Activated T-cell treated with anti-CD3 and anti-CD28 coated beads for 4 hours (primary cell): ENCODE results near the gene YWHAE.
A peak's percentile ranks its signal among the peaks of the same experiment; 100 is the strongest.
"Not testable (repeated sequence)": the region's sequence is repeated elsewhere in the genome, so short reads cannot be mapped to it uniquely, and the experiment has no call there.

Source experiments
- DNase-seq: peaks from one replicate; pipeline ENCODE4 v3.0.0-alpha.2; 2020

The YWHAE gene

GRCh38 chr17:1399679-1400512 is at the start of gene YWHAE:
Gene YWHAE, minus strand, starts transcription at chr17:1400222. Its CDS starts 112 bp downstream, at chr17:1400110.
- DNase-seq = peak; percentile 96

- DNase-seq = no peak
Observed at GRCh38 chr17:1449412-1449967, 49.5 kb upstream of the YWHAE start.

- DNase-seq = no peak
Observed at GRCh38 chr17:1447052-1447451, 47.0 kb upstream of the YWHAE start.

DNA sequence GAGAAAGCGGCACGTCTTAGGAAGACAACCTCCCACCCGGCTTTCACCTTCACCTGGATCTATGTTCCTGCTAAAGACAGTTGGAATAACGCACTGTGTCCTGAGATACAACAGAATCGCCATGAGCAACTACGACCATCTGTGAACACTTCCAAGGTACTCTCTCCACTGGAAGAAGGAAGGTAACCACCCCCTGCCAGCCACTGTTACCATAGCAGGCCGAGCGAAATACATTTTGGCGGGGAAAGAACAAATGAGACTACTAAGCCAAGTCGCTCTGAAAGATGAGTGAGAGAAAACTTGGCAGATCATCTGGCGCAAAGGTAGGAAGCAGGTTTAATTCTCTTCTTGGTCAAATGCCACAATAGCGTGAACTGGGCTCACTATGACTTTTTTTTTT is 46.2 kb upstream of the YWHAE start:
- no peak for DNase-seq

- not testable (repeated sequence) for DNase-seq
Observed at GRCh38 chr17:1445695-1446094, 45.7 kb upstream of the YWHAE start.

GRCh38 chr17:1442721-1443120 is 42.7 kb upstream of the YWHAE start:
- DNase-seq = not testable (repeated sequence)

DNA sequence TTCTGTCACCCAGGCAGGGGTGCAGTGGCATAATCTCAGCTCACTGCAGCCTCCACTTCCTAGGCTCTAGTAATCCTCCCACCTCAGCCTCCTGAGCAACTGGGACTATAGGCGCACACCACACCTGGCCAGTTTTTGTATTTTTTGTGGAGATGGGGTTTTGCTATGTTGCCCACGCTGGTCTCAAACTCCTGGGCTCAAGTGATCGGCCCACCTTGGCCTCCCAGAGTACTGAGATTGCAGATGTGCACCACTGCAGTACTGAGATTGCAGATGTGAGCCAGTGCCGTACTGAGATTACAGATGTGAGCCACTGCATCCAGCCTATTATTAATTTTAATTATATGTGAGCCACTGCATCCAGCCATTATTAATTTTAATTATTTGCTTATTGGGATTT is 42.2 kb upstream of the YWHAE start:
- DNase-seq = no peak

GRCh38 chr17:1440921-1441320 is 40.9 kb upstream of the YWHAE start:
- no peak for DNase-seq

- DNase-seq = no peak
Observed at GRCh38 chr17:1438593-1439083, 38.6 kb upstream of the YWHAE start.

DNA sequence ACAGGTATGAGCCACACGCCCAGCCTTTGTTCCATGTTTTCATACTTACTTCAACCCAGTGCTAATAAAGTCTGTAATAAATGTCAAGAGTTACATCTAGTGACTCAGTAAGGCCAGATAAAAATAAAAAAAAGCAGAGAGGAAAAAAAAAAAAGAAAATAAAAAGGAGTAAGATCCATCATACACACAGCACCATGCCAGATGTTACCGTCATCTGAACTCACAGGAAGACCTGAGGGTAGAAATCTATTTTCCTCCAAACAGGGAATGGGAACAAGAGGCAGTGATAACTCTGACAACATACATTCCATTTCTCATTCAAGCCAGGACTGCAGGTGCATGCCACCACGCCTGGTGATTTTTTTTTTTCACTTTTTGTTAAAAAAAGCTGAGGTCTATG is 35.3 kb upstream of the YWHAE start:
- no peak for DNase-seq

GRCh38 chr17:1434150-1434549 is 34.1 kb upstream of the YWHAE start:
- no peak for DNase-seq

DNA sequence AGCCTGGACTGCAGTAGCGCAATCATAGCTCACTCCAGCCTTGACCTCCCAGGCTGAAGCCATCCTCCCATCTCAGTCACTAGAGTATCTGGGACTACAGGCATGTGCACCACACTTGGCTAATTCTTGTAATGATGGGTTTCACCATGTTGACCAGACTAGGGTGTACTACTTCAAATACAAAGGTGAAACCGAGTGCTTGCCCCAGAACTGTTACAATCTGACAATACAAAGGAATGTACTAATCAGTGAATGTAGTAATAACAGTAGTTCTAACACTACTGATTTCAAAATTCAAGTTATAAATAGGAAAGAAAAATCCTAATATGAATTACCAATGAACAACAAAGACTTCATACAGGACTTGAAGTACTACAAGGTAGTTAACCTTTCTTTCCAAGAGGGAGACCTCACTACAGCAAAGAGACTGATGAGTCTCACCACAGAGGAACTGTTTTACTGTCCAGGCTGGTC is 31.6 kb upstream of the YWHAE start:
- DNase-seq = no peak

- no peak for DNase-seq
Observed at GRCh38 chr17:1423456-1424135, 23.6 kb upstream of the YWHAE start.

- no peak for DNase-seq
Observed at GRCh38 chr17:1422885-1423284, 22.9 kb upstream of the YWHAE start.

- DNase-seq = no peak
Observed at GRCh38 chr17:1421470-1421869, 21.4 kb upstream of the YWHAE start.

GRCh38 chr17:1420981-1421380 is 21.0 kb upstream of the YWHAE start:
- DNase-seq = no peak

GRCh38 chr17:1420163-1420562 is 20.1 kb upstream of the YWHAE start:
- no peak for DNase-seq

DNA sequence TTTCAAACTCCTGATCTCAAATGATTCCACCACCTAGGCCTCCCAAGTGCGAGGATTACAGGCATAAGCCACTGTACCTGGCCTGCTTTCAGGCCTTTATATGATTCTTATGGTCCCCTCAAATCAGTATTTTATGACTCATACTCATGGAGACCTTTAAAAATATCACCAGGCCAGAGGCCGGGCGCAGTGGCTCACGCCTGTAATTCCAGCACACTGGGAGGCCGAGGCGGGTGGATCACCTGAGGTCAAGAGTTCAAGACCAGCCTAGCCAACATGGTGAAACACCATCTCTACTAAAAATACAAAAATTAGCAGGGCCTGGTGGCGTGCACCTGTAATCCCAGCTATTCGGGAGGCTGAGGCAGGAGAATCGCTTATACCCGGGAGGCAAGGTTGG is 18.5 kb upstream of the YWHAE start:
- not testable (repeated sequence) for DNase-seq

- no peak for DNase-seq
Observed at GRCh38 chr17:1416414-1416813, 16.4 kb upstream of the YWHAE start.

GRCh38 chr17:1414634-1415033 is 14.6 kb upstream of the YWHAE start:
- DNase-seq = no peak

DNA sequence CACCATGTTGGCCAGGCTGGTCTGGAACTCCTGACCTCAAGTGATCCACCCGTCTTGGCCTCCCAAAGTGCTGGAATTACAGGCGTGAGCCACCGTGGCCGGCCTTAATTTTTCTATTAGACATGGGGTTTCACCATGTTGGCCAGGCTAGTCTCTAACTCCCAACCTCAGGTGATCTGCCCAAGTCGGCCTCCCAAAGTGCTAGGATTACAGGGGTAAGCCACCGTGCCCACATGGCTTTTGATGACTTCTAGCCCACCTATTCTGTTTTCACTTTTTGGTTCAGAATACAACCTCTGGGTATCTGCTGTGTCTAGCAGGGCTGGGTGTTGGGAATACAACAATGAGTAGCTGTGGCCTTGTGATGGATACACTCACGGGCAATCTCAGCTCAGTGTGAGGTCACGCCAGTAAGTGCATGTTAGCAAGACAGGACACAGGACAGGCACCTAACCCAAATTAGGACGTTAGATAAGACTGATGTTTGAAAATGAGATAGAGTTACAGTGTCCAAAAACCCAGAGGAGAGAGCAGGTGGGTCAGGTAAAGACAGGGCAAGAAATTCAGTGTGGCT is 14.1 kb upstream of the YWHAE start:
- DNase-seq = no peak

- DNase-seq = no peak
Observed at GRCh38 chr17:1413281-1413791, 13.3 kb upstream of the YWHAE start.
